ENCODE data around the gene AIFM1.

AIFM1 gene

GRCh38 chrX:130083656-130084382 lies 81.8 kb downstream of the AIFM1 start:
- TF ChIP-seq, protein P1, sequence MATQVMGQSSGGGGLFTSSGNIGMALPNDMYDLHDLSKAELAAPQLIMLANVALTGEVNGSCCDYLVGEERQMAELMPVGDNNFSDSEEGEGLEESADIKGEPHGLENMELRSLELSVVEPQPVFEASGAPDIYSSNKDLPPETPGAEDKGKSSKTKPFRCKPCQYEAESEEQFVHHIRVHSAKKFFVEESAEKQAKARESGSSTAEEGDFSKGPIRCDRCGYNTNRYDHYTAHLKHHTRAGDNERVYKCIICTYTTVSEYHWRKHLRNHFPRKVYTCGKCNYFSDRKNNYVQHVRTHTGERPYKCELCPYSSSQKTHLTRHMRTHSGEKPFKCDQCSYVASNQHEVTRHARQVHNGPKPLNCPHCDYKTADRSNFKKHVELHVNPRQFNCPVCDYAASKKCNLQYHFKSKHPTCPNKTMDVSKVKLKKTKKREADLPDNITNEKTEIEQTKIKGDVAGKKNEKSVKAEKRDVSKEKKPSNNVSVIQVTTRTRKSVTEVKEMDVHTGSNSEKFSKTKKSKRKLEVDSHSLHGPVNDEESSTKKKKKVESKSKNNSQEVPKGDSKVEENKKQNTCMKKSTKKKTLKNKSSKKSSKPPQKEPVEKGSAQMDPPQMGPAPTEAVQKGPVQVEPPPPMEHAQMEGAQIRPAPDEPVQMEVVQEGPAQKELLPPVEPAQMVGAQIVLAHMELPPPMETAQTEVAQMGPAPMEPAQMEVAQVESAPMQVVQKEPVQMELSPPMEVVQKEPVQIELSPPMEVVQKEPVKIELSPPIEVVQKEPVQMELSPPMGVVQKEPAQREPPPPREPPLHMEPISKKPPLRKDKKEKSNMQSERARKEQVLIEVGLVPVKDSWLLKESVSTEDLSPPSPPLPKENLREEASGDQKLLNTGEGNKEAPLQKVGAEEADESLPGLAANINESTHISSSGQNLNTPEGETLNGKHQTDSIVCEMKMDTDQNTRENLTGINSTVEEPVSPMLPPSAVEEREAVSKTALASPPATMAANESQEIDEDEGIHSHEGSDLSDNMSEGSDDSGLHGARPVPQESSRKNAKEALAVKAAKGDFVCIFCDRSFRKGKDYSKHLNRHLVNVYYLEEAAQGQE (IDR thresholded peaks at IDR 0.05; ENCODE audit: insufficient read depth in 1 of 2, low read depth in 2 of 2, low read length in 2 of 2): no peak
- TF ChIP-seq POLR2AphosphoS5 (IDR thresholded peaks at IDR 0.05; ENCODE audit: low read depth, low read length): no peak
- TF ChIP-seq TAF1 (IDR thresholded peaks at IDR 0.05; ENCODE audit: borderline replicate concordance, insufficient read depth, low read length): no peak
- TF ChIP-seq FOXP2 (optimal IDR thresholded peaks at IDR 0.05; ENCODE audit: borderline replicate concordance, extremely low read depth, extremely low read length, insufficient read depth): no peak
- no peak for TF ChIP-seq SIN3A (IDR thresholded peaks at IDR 0.05; ENCODE audit: borderline replicate concordance, insufficient read depth, low read length)

- TF ChIP-seq, protein P1 (IDR thresholded peaks at IDR 0.05; ENCODE audit: insufficient read depth in 1 of 2, low read depth in 2 of 2, low read length in 2 of 2): no peak
- TF ChIP-seq FOXP2 (optimal IDR thresholded peaks at IDR 0.05; ENCODE audit: borderline replicate concordance, extremely low read depth, extremely low read length, insufficient read depth) (no peak), POLR2AphosphoS5 (IDR thresholded peaks at IDR 0.05; ENCODE audit: low read depth, low read length) (no peak), TAF1 (IDR thresholded peaks at IDR 0.05; ENCODE audit: borderline replicate concordance, insufficient read depth, low read length) (no peak), SIN3A (IDR thresholded peaks at IDR 0.05; ENCODE audit: borderline replicate concordance, insufficient read depth, low read length) (no peak)
Observed at GRCh38 chrX:130083107-130083490, 82.5 kb downstream of the AIFM1 start.

GRCh38 chrX:130082244-130083106 lies 83.2 kb downstream of the AIFM1 start:
- TF ChIP-seq POLR2AphosphoS5 (IDR thresholded peaks at IDR 0.05; ENCODE audit: low read depth, low read length) (no peak), FOXP2 (optimal IDR thresholded peaks at IDR 0.05; ENCODE audit: borderline replicate concordance, extremely low read depth, extremely low read length, insufficient read depth) (no peak), SIN3A (IDR thresholded peaks at IDR 0.05; ENCODE audit: borderline replicate concordance, insufficient read depth, low read length) (no peak), TAF1 (IDR thresholded peaks at IDR 0.05; ENCODE audit: borderline replicate concordance, insufficient read depth, low read length) (no peak)
- TF ChIP-seq, protein P1 (IDR thresholded peaks at IDR 0.05; ENCODE audit: insufficient read depth in 1 of 2, low read depth in 2 of 2, low read length in 2 of 2): no peak

DNA sequence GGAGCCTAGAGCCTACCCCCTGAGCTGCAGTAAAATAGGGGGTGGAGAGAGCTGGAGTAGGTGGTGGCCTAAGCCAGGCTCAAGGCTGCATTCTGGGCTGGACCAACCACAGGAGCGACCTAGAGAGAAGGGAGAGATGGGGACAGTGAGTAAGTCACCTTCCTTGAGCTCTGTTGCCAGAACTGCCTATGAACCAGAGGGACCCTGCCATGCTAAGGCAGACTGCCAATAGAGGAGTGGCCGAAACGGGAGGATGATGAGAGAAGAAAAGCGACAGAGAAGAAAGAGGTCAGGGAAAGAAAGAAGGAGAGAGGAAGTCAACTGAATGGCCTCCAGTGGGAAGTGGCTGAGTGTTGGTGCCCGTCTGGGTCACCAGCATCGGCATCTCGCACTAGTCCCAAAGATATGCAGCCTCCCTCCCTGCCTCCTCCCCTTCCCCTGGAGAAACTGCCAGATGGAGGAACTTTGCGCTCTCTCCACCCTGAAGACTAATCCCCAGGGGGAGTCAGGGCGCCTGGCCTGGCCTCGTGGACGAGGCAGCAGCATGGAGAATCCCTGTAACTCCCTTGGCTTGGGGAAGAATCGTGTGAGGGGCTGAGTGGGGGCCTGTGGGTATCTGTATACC lies 84.1 kb downstream of the AIFM1 start:
- TF ChIP-seq POLR2AphosphoS5 (IDR thresholded peaks at IDR 0.05; ENCODE audit: low read depth, low read length): no peak
- TF ChIP-seq, protein P1 (IDR thresholded peaks at IDR 0.05; ENCODE audit: insufficient read depth in 1 of 2, low read depth in 2 of 2, low read length in 2 of 2): no peak
- no peak for TF ChIP-seq TAF1 (IDR thresholded peaks at IDR 0.05; ENCODE audit: borderline replicate concordance, insufficient read depth, low read length)
- TF ChIP-seq FOXP2 (optimal IDR thresholded peaks at IDR 0.05; ENCODE audit: borderline replicate concordance, extremely low read depth, extremely low read length, insufficient read depth): no peak
- TF ChIP-seq SIN3A (IDR thresholded peaks at IDR 0.05; ENCODE audit: borderline replicate concordance, insufficient read depth, low read length): no peak

All from PFSK-1 (cell line).